C4-2B (cell line): ENCODE measurements around the gene SHISA9.

Experiments
- H3K27ac ChIP-seq: fragments of 450-650 bp; 2 replicates; pipeline ENCODE4 v1.5.1; 2017
- ZFX ChIP-seq: fragments of 450-650 bp; IDR thresholded peaks from 2 replicates; pipeline ENCODE4 v1.6.1; 2017
- TF ChIP-seq, protein P1 (sequence below): fragments of 450-650 bp; conservative IDR thresholded peaks from 2 replicates; pipeline ENCODE4 v1.5.1; 2017; ENCODE audit warnings: mild to moderate bottlenecking

Gene SHISA9

GRCh38 chr16:12869698-12870427, 31.5 kb upstream of the SHISA9 start:
- H3K27ac ChIP-seq = no peak overlapping the region
- TF ChIP-seq, protein P1, sequence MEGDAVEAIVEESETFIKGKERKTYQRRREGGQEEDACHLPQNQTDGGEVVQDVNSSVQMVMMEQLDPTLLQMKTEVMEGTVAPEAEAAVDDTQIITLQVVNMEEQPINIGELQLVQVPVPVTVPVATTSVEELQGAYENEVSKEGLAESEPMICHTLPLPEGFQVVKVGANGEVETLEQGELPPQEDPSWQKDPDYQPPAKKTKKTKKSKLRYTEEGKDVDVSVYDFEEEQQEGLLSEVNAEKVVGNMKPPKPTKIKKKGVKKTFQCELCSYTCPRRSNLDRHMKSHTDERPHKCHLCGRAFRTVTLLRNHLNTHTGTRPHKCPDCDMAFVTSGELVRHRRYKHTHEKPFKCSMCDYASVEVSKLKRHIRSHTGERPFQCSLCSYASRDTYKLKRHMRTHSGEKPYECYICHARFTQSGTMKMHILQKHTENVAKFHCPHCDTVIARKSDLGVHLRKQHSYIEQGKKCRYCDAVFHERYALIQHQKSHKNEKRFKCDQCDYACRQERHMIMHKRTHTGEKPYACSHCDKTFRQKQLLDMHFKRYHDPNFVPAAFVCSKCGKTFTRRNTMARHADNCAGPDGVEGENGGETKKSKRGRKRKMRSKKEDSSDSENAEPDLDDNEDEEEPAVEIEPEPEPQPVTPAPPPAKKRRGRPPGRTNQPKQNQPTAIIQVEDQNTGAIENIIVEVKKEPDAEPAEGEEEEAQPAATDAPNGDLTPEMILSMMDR = no peak
- TF ChIP-seq ZFX = no peak

DNA sequence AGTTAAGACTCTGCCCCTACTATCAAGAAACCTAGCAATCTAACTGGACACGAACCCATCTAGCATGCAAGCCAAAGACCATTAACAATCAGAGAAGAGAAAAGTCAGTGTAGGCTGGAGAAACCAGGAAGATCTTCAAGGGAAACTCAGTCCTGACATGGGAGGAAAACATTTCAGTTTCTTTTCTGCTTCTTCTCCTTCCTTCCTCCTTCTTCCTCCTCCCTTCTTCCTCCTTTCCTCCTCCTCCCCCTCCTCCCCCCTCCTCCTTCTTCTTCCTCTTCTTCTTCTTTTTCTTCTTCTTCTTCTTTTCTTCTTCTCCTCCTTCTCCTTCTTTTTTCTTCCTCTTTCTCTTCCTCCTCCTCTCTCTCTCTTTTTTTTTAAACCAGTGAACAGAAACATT, 29.6 kb upstream of the SHISA9 start:
- TF ChIP-seq, protein P1 = no peak
- H3K27ac ChIP-seq = no peak overlapping the region

GRCh38 chr16:12874186-12874585, 27.2 kb upstream of the SHISA9 start:
- no peak for TF ChIP-seq ZFX
- TF ChIP-seq, protein P1 = no peak

GRCh38 chr16:12876778-12877177, 24.6 kb upstream of the SHISA9 start:
- no peak overlapping the region for H3K27ac ChIP-seq
- TF ChIP-seq, protein P1 = no peak
- no peak for TF ChIP-seq ZFX

More at GRCh38 chr16:12874186-12874585, 27.2 kb upstream of the SHISA9 start:
- no peak overlapping the region for H3K27ac ChIP-seq

DNA sequence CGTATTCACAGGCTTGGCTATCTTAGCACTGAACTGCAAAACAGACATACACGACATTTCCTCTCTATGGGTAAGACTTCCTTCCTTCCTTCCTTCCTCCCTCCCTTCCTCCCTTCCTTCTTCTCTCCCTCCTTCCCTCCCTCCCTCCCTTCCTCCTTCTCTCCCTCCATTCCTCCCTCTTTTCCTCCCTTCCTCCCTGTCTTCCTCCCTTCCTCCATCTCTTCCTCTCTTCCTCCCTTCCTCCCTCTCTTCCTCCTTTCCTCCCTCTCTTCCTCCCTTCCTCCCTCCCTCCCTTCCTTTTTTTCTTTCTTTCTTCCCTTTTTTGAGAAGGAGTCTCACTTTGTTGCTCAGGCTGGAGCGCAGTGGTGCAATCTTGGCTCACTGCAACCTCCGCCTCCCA, 22.4 kb upstream of the SHISA9 start:
- TF ChIP-seq, protein P1 = no peak
- no peak for TF ChIP-seq ZFX
- no peak overlapping the region for H3K27ac ChIP-seq

DNA sequence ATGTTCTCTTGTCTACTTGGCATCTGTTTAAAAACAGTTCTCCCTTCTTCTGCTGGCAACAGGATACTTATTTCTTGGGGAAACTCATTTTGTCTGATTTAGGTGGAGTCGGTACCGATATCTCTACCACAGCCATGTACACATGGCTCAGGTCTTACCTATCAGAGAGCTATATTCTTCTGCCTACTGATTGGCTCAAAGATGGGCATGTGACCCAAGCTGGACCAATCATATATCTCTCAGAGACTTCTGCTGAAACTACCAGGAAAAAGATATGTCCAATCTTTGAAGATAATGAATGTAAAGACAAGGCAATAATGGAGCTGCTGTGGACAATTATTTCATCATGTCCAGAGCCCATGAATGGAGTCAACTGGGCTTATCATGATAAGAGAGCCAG, 21.6 kb upstream of the SHISA9 start:
- no peak overlapping the region for H3K27ac ChIP-seq
- TF ChIP-seq, protein P1 = no peak
- no peak for TF ChIP-seq ZFX

GRCh38 chr16:12881182-12881581, 20.2 kb upstream of the SHISA9 start:
- no peak for TF ChIP-seq ZFX
- TF ChIP-seq, protein P1 = no peak; the same call in 1 of the 2 replicates
- H3K27ac ChIP-seq = no peak overlapping the region
